HG03521 (cell line): ENCODE data around the gene CBX7.

Experiments used
- ATAC-seq: cut with Tn5 transposase; IDR thresholded peaks from one replicate; pipeline ENCODE4 v1.9.1; 2021; ENCODE audit warnings: mild to moderate bottlenecking, moderate library complexity; ENCODE audit not compliant: unreplicated experiment

Gene CBX7

DNA sequence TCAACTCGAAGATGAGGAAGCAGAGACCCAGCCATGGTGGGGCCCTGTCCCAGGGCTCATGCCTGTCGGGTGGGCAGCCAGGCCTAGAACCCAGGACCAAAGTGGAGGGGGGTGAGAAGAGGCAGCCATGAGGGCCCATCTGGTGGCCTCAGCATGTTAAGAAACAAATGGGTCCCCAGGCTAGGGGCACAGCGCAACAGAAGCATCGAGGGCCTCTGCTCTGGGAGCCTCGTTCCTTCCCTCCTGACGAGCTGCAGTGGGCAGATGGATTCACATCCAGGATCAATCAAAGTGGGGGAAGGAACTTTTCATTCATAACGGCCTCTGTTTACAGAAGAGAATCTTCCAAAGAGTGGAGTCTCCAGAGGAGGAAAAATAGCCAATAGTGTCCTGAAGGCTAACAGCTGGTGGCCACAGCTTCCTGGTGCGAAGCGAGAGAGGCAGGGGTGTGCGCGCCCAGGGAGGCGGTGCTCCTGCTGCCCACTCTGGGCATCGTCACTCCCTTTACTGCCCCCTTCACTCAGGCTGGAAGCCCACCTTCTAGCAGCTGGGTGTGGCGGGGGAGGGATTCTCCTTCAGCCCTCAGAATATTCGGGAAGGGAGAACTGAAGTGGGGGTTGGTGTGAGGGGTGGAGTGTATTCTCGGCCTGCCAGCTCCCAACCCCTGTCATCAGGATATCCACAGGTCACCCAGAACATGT is 4.3 kb downstream of the CBX7 start:
- ATAC-seq = no peak

GRCh38 chr22:39147335-39148025 is 5.0 kb downstream of the CBX7 start:
- no peak for ATAC-seq

DNA sequence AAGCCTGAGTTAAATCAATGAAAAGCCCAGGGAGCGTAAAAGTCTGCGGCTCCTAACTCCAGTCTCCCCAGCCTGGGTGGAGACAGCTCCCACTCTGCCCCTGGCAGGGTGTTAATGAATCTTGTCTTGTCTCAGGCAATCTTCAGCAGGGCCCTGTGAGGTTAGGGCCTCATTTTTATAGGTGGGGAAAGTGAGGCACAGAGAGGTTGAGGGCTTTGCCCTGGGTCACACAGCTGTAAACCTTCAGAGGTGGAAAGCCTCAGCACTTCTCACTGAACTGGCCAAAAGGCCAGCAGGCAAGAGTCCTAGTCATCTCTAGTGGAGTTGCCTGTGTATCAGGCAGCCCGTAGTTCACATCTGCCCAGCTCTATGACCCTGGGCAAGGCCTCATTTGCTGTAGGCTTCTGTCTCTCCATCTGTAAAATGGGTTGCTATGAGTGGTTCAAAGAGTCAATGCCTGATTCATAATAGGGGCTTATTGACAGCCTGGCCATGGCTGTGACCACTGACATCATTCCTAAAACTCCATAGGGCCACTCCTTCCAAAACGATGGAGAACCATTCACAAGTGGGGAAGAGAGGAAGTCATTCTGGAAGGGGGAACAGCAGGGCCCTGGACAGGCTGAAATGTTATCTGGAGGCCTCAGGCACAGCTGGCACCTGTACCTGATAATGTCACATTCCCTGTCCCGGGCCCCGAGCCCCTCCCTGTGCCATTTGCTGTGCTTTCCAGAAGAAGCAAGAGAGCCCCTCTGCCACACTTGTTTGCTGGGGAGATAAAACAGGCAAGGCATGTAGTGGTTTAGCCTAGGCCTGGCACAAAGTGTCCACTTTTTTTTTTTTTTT is 6.0 kb downstream of the CBX7 start:
- ATAC-seq = no peak

- ATAC-seq = no peak
Observed at GRCh38 chr22:39144101-39144767, 8.2 kb downstream of the CBX7 start.

- ATAC-seq = no peak
Observed at GRCh38 chr22:39142088-39142680, 10.3 kb downstream of the CBX7 start.

DNA sequence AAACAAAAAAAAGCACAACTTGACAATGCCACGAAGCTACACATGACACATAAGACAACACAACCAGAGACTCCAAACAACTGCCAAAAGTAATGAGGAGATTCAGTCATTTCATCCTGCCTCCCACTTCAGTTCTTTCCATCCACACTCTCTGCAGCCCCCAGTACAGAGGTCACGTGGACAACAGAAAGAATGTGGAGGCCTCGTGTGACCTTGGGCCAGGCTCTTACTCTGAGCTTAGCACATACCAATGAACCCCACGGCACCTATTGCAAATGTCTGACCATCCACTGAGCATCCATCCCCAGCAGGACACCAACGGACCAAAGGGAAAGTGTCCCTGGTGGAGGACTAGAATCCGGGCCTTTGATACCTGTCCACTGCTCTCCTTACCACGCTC is 12.5 kb downstream of the CBX7 start:
- ATAC-seq = no peak

- ATAC-seq = no peak
Observed at GRCh38 chr22:39138357-39138997, 14.0 kb downstream of the CBX7 start.

DNA sequence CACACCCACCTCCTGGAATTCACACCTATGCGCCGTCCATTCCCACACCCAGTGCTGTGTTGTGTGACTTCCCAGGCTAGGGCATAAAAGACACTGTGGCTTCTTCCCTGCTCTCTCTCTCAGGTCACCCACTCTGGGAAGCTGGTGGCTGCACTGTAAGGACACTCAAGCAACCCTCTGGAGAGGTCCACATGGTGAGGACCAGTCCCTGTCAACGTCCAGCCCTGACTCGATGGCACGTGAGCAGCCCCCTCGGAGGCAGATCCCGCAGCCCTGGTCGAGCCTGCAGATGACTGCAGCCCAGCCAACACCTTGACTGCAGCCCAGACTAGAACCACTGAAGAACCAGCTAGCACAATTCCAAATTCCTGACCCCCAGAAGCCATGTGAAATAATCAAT is 16.2 kb downstream of the CBX7 start:
- no peak for ATAC-seq

GRCh38 chr22:39135092-39135896 is 17.2 kb downstream of the CBX7 start:
- ATAC-seq = no peak

DNA sequence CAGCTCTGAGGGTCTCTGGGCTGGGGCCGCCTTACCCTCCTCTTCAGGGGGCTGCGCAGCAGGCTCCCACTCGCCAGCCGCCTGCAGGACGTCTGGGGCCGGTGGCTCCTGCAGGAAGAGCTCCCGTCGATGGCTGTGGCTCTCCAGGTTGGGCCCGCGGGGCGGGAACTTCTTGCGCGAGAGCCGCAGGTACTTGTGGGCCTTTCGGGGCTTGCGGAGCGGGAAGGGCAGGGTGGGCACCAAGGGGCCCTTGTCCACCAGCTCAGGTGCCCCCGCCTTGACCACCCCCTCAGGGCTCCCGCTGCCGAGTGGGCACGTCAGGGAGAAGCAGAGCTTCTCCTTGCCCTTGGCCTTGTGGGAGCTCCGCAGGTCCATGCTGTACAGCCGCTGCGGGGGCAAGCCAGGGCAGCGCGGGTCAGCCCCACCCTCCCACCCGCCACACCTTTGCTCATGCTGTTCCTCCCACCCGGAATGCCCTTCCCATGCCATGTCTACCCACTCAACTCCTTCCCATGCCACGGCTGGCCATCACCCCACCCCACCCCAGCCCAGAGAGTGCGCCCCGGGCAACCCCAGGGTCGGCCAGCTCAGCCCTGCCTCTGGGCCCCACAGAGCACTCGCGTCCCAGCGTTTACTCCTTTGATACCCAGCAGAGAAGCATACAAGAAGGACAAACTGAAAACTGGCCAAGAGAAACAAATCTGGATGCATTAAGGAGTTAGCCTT is 18.0 kb downstream of the CBX7 start:
- no peak for ATAC-seq

GRCh38 chr22:39133871-39134270 is 18.6 kb downstream of the CBX7 start:
- ATAC-seq = no peak

DNA sequence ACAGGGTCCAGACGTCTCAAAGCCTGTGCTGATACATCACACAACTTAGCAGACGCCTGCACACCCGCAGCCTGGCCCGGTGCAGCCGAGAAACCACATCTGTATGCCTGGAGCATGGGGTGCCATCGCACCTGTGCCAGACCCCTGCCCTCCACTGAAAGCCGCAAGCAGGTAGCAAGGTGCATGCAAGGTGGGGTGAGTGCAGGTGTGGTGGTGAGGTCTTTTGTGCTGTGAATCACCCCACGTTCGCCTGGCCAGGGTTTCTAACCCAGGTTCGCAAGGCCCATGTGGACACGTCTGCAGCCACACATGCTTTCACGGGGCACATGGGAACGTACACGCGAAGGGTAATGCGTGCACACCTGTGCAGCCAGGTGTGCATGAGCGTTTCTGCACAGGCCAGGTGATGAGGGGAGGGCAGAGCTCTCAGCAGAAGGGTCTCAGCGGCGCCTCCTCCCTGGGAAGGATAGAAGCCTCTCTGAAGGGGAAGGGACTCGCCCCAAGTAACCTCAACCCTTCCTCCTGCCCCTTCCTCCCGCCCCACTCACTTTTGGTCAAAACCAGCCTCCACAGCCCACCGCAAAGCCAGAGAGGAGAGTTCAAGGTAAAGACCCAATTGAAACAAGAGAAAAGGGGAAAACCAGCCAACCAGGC is 19.5 kb downstream of the CBX7 start:
- ATAC-seq = no peak

DNA sequence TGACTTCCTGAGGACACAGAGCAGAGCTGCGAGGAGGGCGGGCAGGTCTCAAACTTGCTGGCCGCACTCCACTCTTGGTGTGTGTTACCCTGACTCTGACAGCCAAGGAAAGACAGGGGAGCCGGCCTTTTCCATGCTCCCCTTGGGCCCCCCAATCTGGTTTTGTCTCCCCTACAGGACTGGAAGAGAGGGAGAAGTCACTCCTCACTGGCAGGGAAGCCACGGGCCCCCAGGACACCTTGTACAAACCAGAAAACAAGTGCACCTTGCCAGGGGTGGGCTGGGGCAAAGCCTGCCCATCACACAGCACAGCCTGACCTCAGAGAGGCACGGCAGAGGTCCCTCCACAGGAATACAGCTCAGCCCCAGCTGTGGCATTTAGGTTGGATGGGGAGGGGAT is 20.2 kb downstream of the CBX7 start:
- no peak for ATAC-seq

DNA sequence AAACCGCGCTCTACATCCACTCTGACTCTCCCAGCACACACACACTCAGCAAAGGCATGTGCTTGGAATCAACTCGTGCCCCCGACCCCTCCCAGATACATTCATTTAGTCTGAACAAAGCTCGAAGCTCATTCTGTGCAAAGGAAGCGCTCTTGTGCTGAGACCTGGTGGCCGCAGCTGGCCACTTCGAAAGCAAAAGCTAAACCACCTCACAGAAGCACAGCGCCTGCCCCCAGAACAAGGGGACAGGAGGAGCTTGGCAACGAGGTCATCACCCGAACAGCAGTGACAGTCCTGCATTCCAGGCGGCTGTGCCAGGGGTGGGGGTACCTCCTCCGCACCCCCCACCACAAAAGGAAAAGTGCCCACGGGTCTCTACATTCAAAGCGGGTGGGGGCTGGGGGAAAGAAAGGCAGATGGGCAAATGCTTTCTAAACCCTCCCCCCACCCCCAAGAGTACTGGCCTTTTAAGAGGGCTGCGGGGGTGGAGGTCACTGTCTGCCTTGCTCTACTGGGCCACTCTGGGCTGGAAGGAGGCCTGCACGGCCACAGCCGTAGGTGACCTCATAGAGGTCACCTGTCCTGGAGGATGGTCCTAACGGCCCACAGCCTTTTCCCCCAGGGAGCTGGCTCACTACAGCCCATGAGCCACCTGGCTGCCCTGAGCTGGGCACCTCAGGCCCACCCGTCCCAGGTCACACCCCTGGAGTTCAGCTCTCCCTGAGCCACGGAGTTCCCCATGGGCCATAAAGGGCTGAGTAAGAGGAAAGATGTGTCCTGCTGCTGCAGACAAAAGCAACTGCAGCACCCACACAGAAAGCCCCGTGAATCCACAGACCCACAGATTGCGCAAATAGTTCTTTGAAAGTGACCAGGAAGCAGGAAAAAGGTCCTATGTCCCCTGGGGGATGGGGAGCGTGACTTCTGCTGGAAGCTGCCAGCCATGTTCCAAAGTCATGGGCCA is 21.3 kb downstream of the CBX7 start:
- ATAC-seq = no peak

DNA sequence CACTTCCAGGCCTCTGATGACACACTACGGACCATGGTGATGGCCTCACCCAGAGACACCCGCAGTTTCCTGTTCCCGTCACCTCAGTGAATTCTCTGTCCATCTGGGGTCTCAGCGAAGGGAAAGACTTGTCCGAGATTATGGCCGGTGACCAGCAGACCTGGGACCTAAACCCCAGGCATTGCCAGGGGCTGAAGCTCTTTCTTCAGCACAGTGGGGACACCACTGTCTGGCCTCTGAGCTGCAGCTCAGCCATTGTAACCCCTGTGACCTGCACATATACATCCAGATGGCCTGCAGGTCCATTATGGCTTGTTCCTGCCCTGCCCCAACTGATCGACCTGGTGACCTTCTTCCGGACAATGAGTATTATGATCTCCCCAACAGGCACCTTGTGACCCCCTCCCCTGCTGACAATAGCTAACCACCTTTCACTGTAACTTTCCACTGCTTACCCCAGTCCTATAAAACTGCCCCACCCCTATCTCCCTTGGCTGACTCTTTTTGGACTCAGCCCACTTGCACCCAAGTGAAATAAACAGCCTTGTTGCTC is 22.3 kb downstream of the CBX7 start:
- no peak for ATAC-seq

DNA sequence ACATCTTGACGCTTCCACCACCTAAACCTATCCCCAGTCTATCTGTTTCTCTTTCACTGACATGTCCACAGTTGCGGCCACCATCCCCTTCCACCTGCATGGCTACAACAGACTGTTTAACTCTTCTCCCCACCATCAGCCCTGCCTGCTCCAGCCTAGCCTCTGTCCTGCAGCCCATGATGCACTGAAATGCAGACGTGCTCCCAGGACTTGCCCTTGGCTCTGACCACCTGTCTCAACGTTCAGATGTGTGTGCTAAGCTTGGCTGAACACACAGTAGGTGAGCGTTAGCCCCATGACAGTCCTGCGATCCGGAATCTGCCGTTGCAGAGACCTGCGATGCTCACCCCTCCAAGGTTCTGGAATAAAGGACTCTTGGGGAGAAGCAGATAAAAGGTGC is 22.7 kb downstream of the CBX7 start:
- ATAC-seq = no peak

DNA sequence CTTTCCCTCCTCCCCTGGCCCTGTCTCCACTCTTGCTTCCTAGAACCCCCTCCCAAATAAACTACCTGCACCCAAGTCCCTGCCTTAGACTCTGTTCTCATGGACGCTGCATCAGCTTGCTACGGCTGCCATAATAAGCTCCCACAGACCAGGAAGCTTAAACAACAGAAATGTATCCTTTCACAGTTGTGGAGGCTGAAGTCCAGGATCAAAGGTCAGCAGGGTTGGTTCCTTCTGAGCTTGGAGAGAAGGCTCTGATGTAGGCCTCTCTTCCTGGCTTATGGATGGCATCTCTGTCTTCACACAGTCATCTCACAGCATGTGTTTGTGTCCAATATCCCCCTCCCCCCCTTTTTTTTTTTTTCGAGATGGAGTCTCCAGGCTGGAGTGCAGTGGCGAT is 23.4 kb downstream of the CBX7 start:
- no peak for ATAC-seq
